Spleen (tissue), 7 donors: Measurements from ENCODE around the gene GRIK5.

Source experiments
- CTCF ChIP-seq, 11 experiments: fragments of 200-600 bp in 7 of 11; fragments of 450-650 bp in 4 of 11; sonication (generic) in 4 of 11; IDR thresholded peaks in 8 of 11; conservative IDR thresholded peaks in 3 of 11; 1 replicate in 7 of 11; 2 replicates in 4 of 11; pipeline versions ENCODE4 v1.4.0 to v1.8.0; 2016 to 2021; ENCODE audit warnings: antibody characterized with exemption in 11 of 11, inconsistent platforms in 4 of 11, mild to moderate bottlenecking in 1 of 11
- POLR2AphosphoS5 ChIP-seq, 3 donors: sonication (generic); formaldehyde crosslinking; IDR thresholded peaks; one replicate each; pipeline ENCODE4 v1.5.1; 2017; ENCODE audit warnings: antibody characterized with exemption in 3 of 3
- donor health status: DM: no; HTN: no; CAD: no; lungs with moderate emphysema.
- donor health status: DM: no; HTN: no; CAD: no.
- donor health status: DM: no; HTN: no; CAD: no.

GRCh38 chr19:42060117-42060516 lies 9.9 kb downstream of the GRIK5 start:
- TF ChIP-seq CTCF (IDR thresholded peaks at IDR 0.05 in 8 of 11, conservative IDR thresholded peaks at IDR 0.05 in 3 of 11) (no peak), POLR2AphosphoS5 (IDR thresholded peaks at IDR 0.05) (no peak)
